H1 (cell line): Measurements from ENCODE around the gene CDH2. TPM values are rescaled to one million over a fixed set of nuclear protein-coding genes. Genes with fewer than 3 reads are reported as not detected.

Source experiments
- CTCF ChIA-PET: fragments of 300-600 bp; sonication (Branson Sonifier 250); formaldehyde crosslinking; loops from one replicate; lab custom pipeline; 2021; ENCODE audit not compliant: partially characterized antibody; lab: Charles Lee
- POLR2A ChIA-PET: fragments of 300-600 bp; sonication (Branson Sonifier 250); formaldehyde crosslinking; loops from one replicate; lab custom pipeline; 2021; ENCODE audit warnings: inconsistent platforms; ENCODE audit not compliant: partially characterized antibody; lab: Charles Lee
- DNase-seq, 2 experiments: peaks; one replicate each; pipeline versions ENCODE4 v3.0.0 to v3.0.0-alpha.2; 2010 to 2022; ENCODE audit warnings: low spot score in 2 of 2, low read depth in 1 of 2, mixed read lengths in 1 of 2
- FAIRE-seq: peaks from 2 replicates; lab custom pipeline; 2011; peaks lifted over from hg19 to GRCh38; lab: Jason Lieb, UNC
- H2AFZ ChIP-seq: 2 replicates; pipeline ENCODE4 v1.8.1; 2012; ENCODE audit warnings: low read length, inconsistent platforms
- H2AK5ac ChIP-seq: 2 replicates; pipeline ENCODE4 v1.6.1; 2013; ENCODE audit warnings: low read depth, low read length
- H2BK120ac ChIP-seq: replicated peaks from 2 replicates; pipeline ENCODE3; 2013; ENCODE audit warnings: low read depth, low read length, inconsistent platforms
- H2BK12ac ChIP-seq: 2 replicates; pipeline ENCODE4 v1.6.1; 2013; ENCODE audit warnings: low read depth, low read length
- H2BK15ac ChIP-seq: 2 replicates; pipeline ENCODE4 v1.6.1; 2013; ENCODE audit warnings: low read length
- H2BK20ac ChIP-seq: 2 replicates; pipeline ENCODE4 v1.6.1; 2013; ENCODE audit warnings: low read length
- H2BK5ac ChIP-seq: 2 replicates; pipeline ENCODE4 v1.6.1; 2013; ENCODE audit warnings: low read depth, low read length
- H3K14ac ChIP-seq: 2 replicates; pipeline ENCODE4 v1.6.1; 2013; ENCODE audit warnings: inconsistent platforms; ENCODE audit not compliant: insufficient read length
- H3K18ac ChIP-seq: 2 replicates; pipeline ENCODE4 v1.6.1; 2013; ENCODE audit warnings: low read length; ENCODE audit errors: extremely low read depth
- H3K23ac ChIP-seq: 2 replicates; pipeline ENCODE4 v1.6.1; 2013; ENCODE audit warnings: inconsistent platforms; ENCODE audit not compliant: insufficient read length
- H3K23me2 ChIP-seq: 2 replicates; pipeline ENCODE4 v1.6.1; 2013; ENCODE audit warnings: low read depth, low read length
- H3K27ac ChIP-seq: 2 replicates; pipeline ENCODE4 v1.6.1; 2011; ENCODE audit warnings: low read depth, low read length, inconsistent platforms
- H3K27me3 ChIP-seq, 4 experiments: replicated peaks in 1 of 4; 1 replicate in 1 of 4; 2 replicates in 3 of 4; pipeline versions ENCODE4 v1.6.1 to v1.8.1; 2011 to 2013; ENCODE audit warnings: low read length in 3 of 4, mild to moderate bottlenecking in 3 of 4, inconsistent platforms in 2 of 4, mixed read lengths in 2 of 4, moderate library complexity in 1 of 4; ENCODE audit not compliant: control insufficient read depth in 3 of 4, insufficient read depth in 3 of 4; ENCODE audit errors: extremely low read depth in 1 of 4
- H3K36me3 ChIP-seq, 4 experiments: 2 replicates each; pipeline versions ENCODE4 v1.6.1 to v1.8.1; 2011 to 2013; ENCODE audit warnings: mild to moderate bottlenecking in 4 of 4, low read length in 3 of 4, moderate library complexity in 2 of 4, control low read depth in 1 of 4, inconsistent platforms in 1 of 4; ENCODE audit not compliant: insufficient read depth in 4 of 4, control insufficient read depth in 2 of 4
- H3K4ac ChIP-seq: replicated peaks from 2 replicates; pipeline ENCODE3; 2013; ENCODE audit warnings: low read length, low read depth, mixed read lengths, inconsistent platforms; ENCODE audit not compliant: insufficient read length
- H3K4me1 ChIP-seq, 4 experiments: replicated peaks in 1 of 4; 1 replicate in 1 of 4; 2 replicates in 3 of 4; pipeline versions ENCODE4 v1.6.1 to v1.8.1; 2011 to 2013; ENCODE audit warnings: low read length in 3 of 4, inconsistent platforms in 2 of 4, mixed read lengths in 1 of 4; ENCODE audit not compliant: insufficient read depth in 4 of 4, control insufficient read depth in 3 of 4
- H3K4me2 ChIP-seq, 2 experiments: 2 replicates each; pipeline versions ENCODE4 v1.6.1 to v1.8.1; 2011 to 2013; ENCODE audit warnings: low read depth in 2 of 2, low read length in 2 of 2, control low read depth in 1 of 2, inconsistent platforms in 1 of 2, mild to moderate bottlenecking in 1 of 2; ENCODE audit not compliant: insufficient read depth in 1 of 2
- H3K4me3 ChIP-seq, 4 experiments: fragments of 200-600, 300-600 bp in 1 of 4; sonication (generic), shearing (Covaris generic), sonication (Bioruptor Twin) in 1 of 4; 2 replicates each; pipeline versions ENCODE4 v1.5.1 to v1.8.1; 2011 to 2016; ENCODE audit warnings: low read length in 4 of 4, low read depth in 3 of 4, control low read depth in 2 of 4, inconsistent platforms in 2 of 4, mild to moderate bottlenecking in 2 of 4, mixed read lengths in 1 of 4, moderate library complexity in 1 of 4; ENCODE audit not compliant: insufficient read depth in 2 of 4; ENCODE audit errors: extremely low read depth in 1 of 4
- H3K56ac ChIP-seq: replicated peaks from 2 replicates; pipeline ENCODE3; 2013; ENCODE audit warnings: low read depth, mild to moderate bottlenecking, mixed read lengths, low read length, inconsistent platforms; ENCODE audit not compliant: insufficient read length
- H3K79me1 ChIP-seq: 2 replicates; pipeline ENCODE4 v1.6.1; 2013; ENCODE audit warnings: low read depth, low read length, control low read depth
- H3K79me2 ChIP-seq, 2 experiments: 2 replicates each; pipeline versions ENCODE4 v1.6.1 to v1.8.1; 2012 to 2013; ENCODE audit warnings: low read length in 2 of 2, mild to moderate bottlenecking in 2 of 2, inconsistent platforms in 1 of 2; ENCODE audit not compliant: insufficient read depth in 2 of 2, control insufficient read depth in 1 of 2
- H3K9ac ChIP-seq, 4 experiments: replicated peaks in 1 of 4; 1 replicate in 1 of 4; 2 replicates in 3 of 4; pipeline versions ENCODE4 v1.6.1 to v1.8.1; 2011 to 2013; ENCODE audit warnings: low read depth in 3 of 4, low read length in 3 of 4, control low read depth in 2 of 4, mild to moderate bottlenecking in 2 of 4, moderate library complexity in 2 of 4, inconsistent platforms in 1 of 4; ENCODE audit errors: extremely low read depth in 1 of 4
- H3K9me3 ChIP-seq, 2 experiments: 2 replicates each; pipeline versions ENCODE4 v1.6.1 to v1.8.1; 2012 to 2013; ENCODE audit warnings: mild to moderate bottlenecking in 2 of 2, moderate library complexity in 2 of 2, control low read depth in 1 of 2, inconsistent platforms in 1 of 2, low read depth in 1 of 2, low read length in 1 of 2, mixed read lengths in 1 of 2; ENCODE audit not compliant: insufficient read depth in 2 of 2
- H4K20me1 ChIP-seq, 2 experiments: replicated peaks in 1 of 2; 2 replicates each; pipeline versions ENCODE3 to v1.8.1; 2011 to 2013; ENCODE audit warnings: inconsistent platforms in 2 of 2, low read length in 2 of 2, mild to moderate bottlenecking in 1 of 2; ENCODE audit not compliant: insufficient read depth in 2 of 2, control insufficient read depth in 1 of 2
- H4K5ac ChIP-seq: 2 replicates; pipeline ENCODE4 v1.6.1; 2013; ENCODE audit warnings: low read length, low read depth, mixed read lengths, inconsistent platforms; ENCODE audit not compliant: insufficient read length
- H4K8ac ChIP-seq: 2 replicates; pipeline ENCODE4 v1.8.0; 2013; ENCODE audit warnings: mild to moderate bottlenecking, moderate library complexity, low read length, inconsistent platforms; ENCODE audit not compliant: insufficient read depth; ENCODE audit errors: extremely low read depth
- H4K91ac ChIP-seq: replicated peaks from 2 replicates; pipeline ENCODE3; 2013; ENCODE audit warnings: low read length, mixed read lengths, inconsistent platforms; ENCODE audit not compliant: insufficient read length
- CBX5 ChIP-seq: fragments of 300-800, 300-1000 bp; sonication (generic); IDR thresholded peaks from 2 replicates; pipeline ENCODE4 v1.7.1; 2016; ENCODE audit warnings: antibody characterized with exemption, low read length, low read depth
- CREB1 ChIP-seq: IDR thresholded peaks from 2 replicates; pipeline ENCODE4 v1.6.1; 2012; ENCODE audit warnings: inconsistent platforms
- GABPA ChIP-seq: IDR thresholded peaks from 2 replicates; pipeline ENCODE4 v1.6.1; 2011; ENCODE audit warnings: mild to moderate bottlenecking, low read length, moderate library complexity, borderline replicate concordance; ENCODE audit not compliant: insufficient read depth
- JUND ChIP-seq: IDR thresholded peaks from 2 replicates; pipeline ENCODE4 v1.6.1; 2011; ENCODE audit warnings: mild to moderate bottlenecking, improper control_type of control experiment, low read length
- MAFK ChIP-seq: IDR thresholded peaks from 2 replicates; pipeline ENCODE4 v1.6.1; 2012; ENCODE audit warnings: low read depth, mild to moderate bottlenecking, improper control_type of control experiment, low read length
- MAX ChIP-seq: IDR thresholded peaks from 2 replicates; pipeline ENCODE4 v1.6.1; 2012; ENCODE audit warnings: inconsistent platforms
- RXRA ChIP-seq: IDR thresholded peaks from 2 replicates; pipeline ENCODE4 v1.6.1; 2011; ENCODE audit warnings: low read depth, mild to moderate bottlenecking, low read length, moderate library complexity; ENCODE audit not compliant: insufficient read depth
- SAP30 ChIP-seq: fragments of 300-600 bp; sonication (generic); IDR thresholded peaks from 2 replicates; pipeline ENCODE4 v1.7.1; 2012; ENCODE audit warnings: low read length, moderate library complexity, mild to moderate bottlenecking, inconsistent platforms; ENCODE audit not compliant: insufficient read depth, insufficient replicate concordance
- SIRT6 ChIP-seq: IDR thresholded peaks from one replicate; pipeline ENCODE4 v1.7.1; 2012; ENCODE audit warnings: low read length, inconsistent platforms
- SP2 ChIP-seq: IDR thresholded peaks from 2 replicates; pipeline ENCODE4 v1.6.1; 2012; ENCODE audit warnings: mild to moderate bottlenecking, low read length, inconsistent platforms
- ZNF274 ChIP-seq: IDR thresholded peaks from 2 replicates; pipeline ENCODE4 v1.7.0; 2012; ENCODE audit warnings: low read length, borderline replicate concordance; ENCODE audit errors: extremely low read depth
- WGBS, 2 experiments: shearing (Covaris generic) in 1 of 2; methylation state at CpG; one replicate each; pipeline versions ENCODE4 v1.1.6 to v1.1.7; 2013 to 2015; ENCODE audit warnings: low lambda C conversion rate in 2 of 2, mixed read lengths in 2 of 2, inconsistent platforms in 1 of 2, low coverage in 1 of 2, missing lambda C conversion rate in 1 of 2; ENCODE audit not compliant: insufficient replicate concordance in 2 of 2, insufficient coverage in 1 of 2, insufficient read length in 1 of 2; ENCODE audit errors: extremely low coverage in 1 of 2, missing lambda C conversion rate in 1 of 2; 5-methylcytosine and 5-hydroxymethylcytosine counted together
- polyA plus RNA-seq, 7 experiments: library from polyadenylated mRNA; depleted of rRNA in 3 of 7; stranded (reverse) in 5 of 7; unstranded in 2 of 7; fragments of >200 nt in 5 of 7; fragments of 200-250 nt in 2 of 7; gene quantifications; 1 replicate in 5 of 7; 2 replicates in 1 of 7; 4 replicates in 1 of 7; pipeline versions ENCODE4 v1.2.1 to v1.2.3, GENCODE V29; 2011 to 2013; ENCODE audit warnings: missing spikeins in 2 of 7, mixed read lengths in 2 of 7
- total RNA-seq: library from RNA; stranded (reverse); fragmentation: NEBNext Ultra II Directional; extraction: Animal tissue kit (Norgen Biotek cat#: 25700); gene quantifications from 2 replicates; pipeline ENCODE4 v1.2.1, GENCODE V29; 2021
- TF ChIP-seq, protein P1 (sequence below): IDR thresholded peaks from 2 replicates; pipeline ENCODE4 v1.6.1; 2012; ENCODE audit warnings: inconsistent platforms

CDH2 gene
- total and polyA plus RNA-seq, 2 of the 8 experiments (the other 6 are each of a cell fraction or from before 2014, with no cell fraction given): 15.0 to 56.5 TPM

DNA sequence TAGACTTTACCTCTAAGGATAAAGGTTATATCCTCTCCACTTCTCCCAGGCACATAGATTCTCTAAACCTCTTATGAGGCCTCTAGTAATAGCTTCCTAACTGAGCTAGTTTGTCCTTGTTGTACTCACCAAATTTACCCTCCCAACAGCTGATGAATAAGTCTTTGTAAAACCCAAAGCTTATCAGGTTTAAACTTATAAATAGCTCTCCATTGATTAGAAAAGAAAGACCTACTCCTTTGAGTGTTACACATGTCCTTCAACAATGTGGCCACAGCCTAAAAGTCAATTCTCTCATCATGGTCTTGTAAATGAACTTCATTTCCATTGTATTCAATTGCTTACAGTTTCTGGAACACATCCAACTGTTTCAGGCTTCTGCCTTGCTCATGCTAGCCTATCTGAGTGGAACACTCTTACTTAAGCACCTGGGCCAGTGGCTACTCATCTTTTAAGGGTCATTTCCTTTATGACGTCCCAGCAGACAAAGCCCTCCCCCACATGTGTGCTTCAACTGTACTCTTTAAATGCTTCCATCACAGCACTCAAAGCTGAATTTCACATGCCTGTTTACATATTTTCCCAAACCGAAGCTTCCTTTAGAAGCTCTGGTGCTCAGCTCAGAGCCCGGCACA lies 131.6 kb downstream of the CDH2 start:
- CTCF ChIA-PET: interaction anchor here (0.7 to 1.0 kb wide), 2 partner anchors 9 to 442 kb away, joined by 3 read pairs; no protein-coding TSS in a partner anchor
- Histone ChIP-seq H2BK20ac (no peak overlapping the region), H2BK120ac (no peak overlapping the region), H4K91ac (peak overlapping the region; percentile 18), H2AK5ac (no peak overlapping the region), H4K8ac (no peak overlapping the region), H3K56ac (no peak overlapping the region), H3K23me2 (no peaks in the 10 kb centered on the region), H2AFZ (no peak overlapping the region), H4K5ac (no peak overlapping the region), H3K23ac (no peak overlapping the region), H3K18ac (no peak overlapping the region), H3K79me1 (no peaks in the 10 kb centered on the region), H2BK5ac (no peak overlapping the region), H3K36me3 (no peaks in the 10 kb centered on the region), H3K4me1 (peaks cover 0 to 20% (median 3%) of the 10 kb centered on the region in 4 experiments; a peak in 2 of 7 replicates), H3K27ac (no peak overlapping the region), H3K79me2 (no peaks in the 10 kb centered on the region), H3K4ac (no peak overlapping the region), H3K4me3 (no peak overlapping the region), H3K27me3 (no peaks in the 10 kb centered on the region), H3K9ac (no peak overlapping the region), H2BK15ac (no peak overlapping the region), H3K4me2 (peak overlapping the region in 1 of 2 experiments; percentile 38; a peak in 1 of 4 replicates), H3K9me3 (peaks cover 0 to 3% of the 10 kb centered on the region in 2 experiments; a peak in 1 of 4 replicates), H2BK12ac (peak overlapping the region; percentile 28; the same call in 1 of the 2 replicates), H4K20me1 (no peaks in the 10 kb centered on the region), H3K14ac (no peak overlapping the region)
- POLR2A ChIA-PET: interaction anchor here (0.6 to 1.8 kb wide), 2 partner anchors 8 to 133 kb away, joined by 3 to 4 read pairs; no protein-coding TSS in a partner anchor
- no peak for DNase-seq
- FAIRE-seq: peak; percentile 39
- WGBS, 2 experiments: 70% methylated on average over 3 of the region's 3 CpGs; no CpG with 5 or more reads in 1 of the 2 experiments
- TF ChIP-seq RXRA (no peak), SIRT6 (no peak), ZNF274 (no peak), JUND (no peak), GABPA (no peak), MAX (no peak), CREB1 (no peak), CBX5 (no peak), SAP30 (no peak), MAFK (no peak), SP2 (no peak)
- TF ChIP-seq, protein P1, sequence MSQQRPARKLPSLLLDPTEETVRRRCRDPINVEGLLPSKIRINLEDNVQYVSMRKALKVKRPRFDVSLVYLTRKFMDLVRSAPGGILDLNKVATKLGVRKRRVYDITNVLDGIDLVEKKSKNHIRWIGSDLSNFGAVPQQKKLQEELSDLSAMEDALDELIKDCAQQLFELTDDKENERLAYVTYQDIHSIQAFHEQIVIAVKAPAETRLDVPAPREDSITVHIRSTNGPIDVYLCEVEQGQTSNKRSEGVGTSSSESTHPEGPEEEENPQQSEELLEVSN: no peak
